BJ (cell line): ENCODE results near the gene LIF. TPM values are rescaled to one million over a fixed set of nuclear protein-coding genes. Genes with fewer than 3 reads are reported as not detected.
"Not testable (repeated sequence)": the region's sequence is repeated elsewhere in the genome, so short reads cannot be mapped to it uniquely, and the experiment has no call there.

Source experiments
- CTCF ChIA-PET: fragments of 350-600 bp; formaldehyde crosslinking; extraction: SDS; loops from one replicate; lab custom pipeline; 2021; ENCODE audit warnings: antibody characterized with exemption, inconsistent platforms; lab: Yijun Ruan, JAX
- POLR2A ChIA-PET: fragments of 300-600 bp; sonication (Branson Sonifier 250); formaldehyde crosslinking; extraction: SDS; loops from one replicate; lab custom pipeline; 2021; ENCODE audit warnings: antibody characterized with exemption; lab: Charles Lee
- DNase-seq: peaks from one replicate; pipeline ENCODE4 v3.0.0-alpha.2; 2011; ENCODE audit warnings: low read depth
- H3K27me3 ChIP-seq: 2 replicates; pipeline ENCODE4 v1.6.0; 2011; ENCODE audit warnings: low read length; ENCODE audit not compliant: control insufficient read depth, insufficient read depth
- H3K36me3 ChIP-seq: 2 replicates; pipeline ENCODE4 v1.5.1; 2011; ENCODE audit warnings: low read length; ENCODE audit not compliant: control insufficient read depth, insufficient read depth
- H3K4me3 ChIP-seq: 2 replicates; pipeline ENCODE4 v1.5.1; 2011; ENCODE audit warnings: low read depth, mild to moderate bottlenecking, control low read depth, low read length
- CTCF ChIP-seq: IDR thresholded peaks from 2 replicates; pipeline ENCODE4 v1.5.1; 2011; ENCODE audit warnings: low read depth, mild to moderate bottlenecking, control low read depth, inconsistent platforms, low read length, moderate library complexity; ENCODE audit not compliant: insufficient read depth
- polyA plus RNA-seq: library from polyadenylated mRNA; depleted of rRNA; stranded (reverse); fragments of >200 nt; gene quantifications from 2 replicates; pipeline ENCODE4 v1.2.3, GENCODE V29; 2011

The LIF gene
- polyA plus RNA-seq, 1 experiment, result 5.8 TPM

DNA sequence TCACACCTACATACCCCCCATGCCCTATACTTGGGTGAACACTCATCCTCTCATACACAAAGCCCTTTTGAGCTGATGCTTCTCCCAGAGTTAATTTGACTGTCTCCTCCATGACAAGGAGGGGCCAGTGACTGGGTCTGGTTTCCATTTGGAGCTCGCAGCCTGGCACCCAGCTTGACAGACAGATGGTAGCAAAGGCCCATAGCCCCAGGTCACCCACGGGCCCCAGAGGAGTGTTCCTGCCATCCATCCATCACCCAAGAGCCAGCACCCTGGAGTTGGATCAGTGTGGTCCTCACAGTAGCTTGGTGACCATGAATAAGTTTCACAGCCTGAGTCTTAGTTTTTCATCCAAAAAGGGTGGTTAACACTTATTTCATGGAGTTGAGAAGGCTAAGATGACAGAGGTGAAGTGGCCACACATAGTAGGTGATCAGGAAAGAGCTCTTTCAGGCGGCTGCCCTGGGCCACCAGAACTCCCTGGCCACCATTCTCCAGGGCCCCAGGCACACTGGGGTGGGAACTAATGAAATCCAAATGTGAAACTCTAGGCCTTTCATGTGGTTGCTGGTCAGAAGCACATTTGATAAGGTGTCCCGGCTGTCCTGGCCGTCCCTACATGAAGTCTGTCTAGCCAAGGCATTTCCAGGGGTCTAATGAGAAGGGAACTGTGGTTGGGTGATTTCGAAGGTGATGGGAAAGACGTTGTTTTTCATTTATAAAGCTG is 42.4 kb downstream of the LIF start:
- no peaks in the 10 kb centered on the region for H3K27me3 ChIP-seq
- DNase-seq, result no peak
- H3K36me3 ChIP-seq, result no peaks in the 10 kb centered on the region
- no peak for TF ChIP-seq CTCF
- ChIA-PET CTCF (interaction anchor here (0.8 to 1.9 kb wide), 7 partner anchors 8 to 84 kb away, joined by 3 to 6 read pairs (median 4); no protein-coding TSS in a partner anchor), POLR2A (interaction anchor here (1.3 to 1.6 kb wide), 2 partner anchors 8 to 27 kb away, joined by 3 to 10 read pairs; no protein-coding TSS in a partner anchor)
- H3K4me3 ChIP-seq, result no peak overlapping the region

DNA sequence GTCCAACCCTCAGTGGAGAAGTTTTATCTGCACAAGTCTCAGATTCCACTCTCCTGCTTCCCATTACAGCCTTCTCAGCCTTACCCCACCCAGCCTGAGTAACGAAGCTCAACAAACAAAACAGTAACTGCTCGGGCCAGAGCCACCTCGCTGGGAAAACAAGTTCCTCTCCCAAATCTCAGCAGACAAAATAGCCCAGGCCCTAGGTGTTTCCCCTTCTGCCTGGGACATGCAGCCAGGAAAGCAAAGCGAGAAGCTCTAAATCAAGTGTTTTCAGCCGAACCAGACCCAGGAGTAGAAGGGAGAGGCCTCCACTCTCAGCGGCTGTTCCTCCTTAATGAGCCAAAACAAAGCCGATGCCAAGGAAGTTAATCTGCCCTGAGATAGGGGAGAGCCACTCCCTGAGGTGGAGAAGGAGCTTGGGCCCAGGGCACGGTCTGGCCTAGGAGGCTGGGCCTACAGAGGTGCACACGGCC is 44.0 kb downstream of the LIF start:
- Histone ChIP-seq H3K36me3 (no peaks in the 10 kb centered on the region), H3K27me3 (no peaks in the 10 kb centered on the region), H3K4me3 (no peak overlapping the region)
- DNase-seq, result no peak
- TF ChIP-seq CTCF, result no peak
- ChIA-PET POLR2A (no interaction called here), CTCF (interaction anchor here (1.4 kb wide), 1 partner anchor 21 kb away, joined by 3 read pairs; no protein-coding TSS in a partner anchor)

DNA sequence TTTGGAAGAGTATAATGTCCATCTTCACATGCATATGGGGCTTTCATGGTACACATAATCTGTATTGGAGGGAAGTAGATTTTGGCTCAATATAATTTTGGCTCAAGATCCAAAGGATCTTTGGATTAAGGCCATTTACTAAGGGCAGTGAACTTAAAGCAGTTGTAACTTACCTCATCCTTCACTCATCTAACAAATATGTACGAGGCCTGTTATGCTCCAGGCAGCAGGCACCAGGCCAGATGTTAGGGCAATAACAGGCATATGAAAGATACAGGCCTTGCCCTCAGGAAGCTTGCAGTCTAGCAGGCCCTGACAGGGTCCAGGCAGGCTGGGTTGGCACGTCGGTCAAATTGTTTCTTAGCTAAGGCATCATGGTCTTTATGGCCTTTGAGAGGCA is 44.6 kb downstream of the LIF start:
- TF ChIP-seq CTCF, result no peak
- Histone ChIP-seq H3K4me3 (no peak overlapping the region), H3K36me3 (no peaks in the 10 kb centered on the region), H3K27me3 (no peaks in the 10 kb centered on the region)
- no peak for DNase-seq
- ChIA-PET POLR2A (no interaction called here), CTCF (interaction anchor here (1.4 to 1.5 kb wide), 2 partner anchors 21 to 53 kb away, joined by 3 to 4 read pairs; no protein-coding TSS in a partner anchor)

- DNase-seq, H3K36me3 ChIP-seq, H3K27me3 ChIP-seq, POLR2A ChIA-PET, H3K4me3 ChIP-seq: not testable (repeated sequence)
- CTCF ChIA-PET, result interaction anchor here (1.5 kb wide), 1 partner anchor 54 kb away, joined by 4 read pairs; no protein-coding TSS in a partner anchor
Observed at GRCh38 chr22:30200905-30201304, 45.7 kb downstream of the LIF start.

DNA sequence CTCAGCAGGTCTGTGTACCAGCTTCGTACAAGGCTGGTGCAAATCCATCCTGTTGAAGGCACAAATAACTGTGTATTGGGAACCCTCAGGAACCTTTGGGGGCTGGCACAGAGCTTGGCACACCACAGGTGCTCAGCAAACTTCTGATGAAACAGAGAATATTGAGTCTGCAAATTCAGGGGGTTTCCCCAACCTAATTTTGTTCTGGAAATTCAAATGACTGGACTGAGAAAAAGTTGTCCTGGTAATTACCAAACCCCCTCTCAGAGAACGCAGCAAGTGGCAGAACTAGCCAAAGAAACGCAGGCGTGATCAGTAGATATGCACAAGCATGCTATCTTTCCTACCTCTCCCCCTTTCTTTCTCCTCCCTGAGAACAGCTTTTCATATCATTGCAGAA is 47.6 kb downstream of the LIF start:
- DNase-seq, result no peak
- Histone ChIP-seq H3K36me3 (no peaks in the 10 kb centered on the region), H3K27me3 (no peaks in the 10 kb centered on the region), H3K4me3 (no peak overlapping the region)
- ChIA-PET POLR2A (no interaction called here), CTCF (interaction anchor here (1.6 kb wide), 1 partner anchor 57 kb away, joined by 4 read pairs; no protein-coding TSS in a partner anchor)
- no peak for TF ChIP-seq CTCF
